Stimulated activated CD8-positive, alpha-beta memory T cell treated with anti-CD3 and anti-CD28 coated beads, Interleukin-15, amount 100 ng/mL, for 4 hours (primary cell): Measurements from ENCODE around the gene SLC24A3.

Source experiments
- DNase-seq, 2 donors: peaks; one replicate each; pipeline ENCODE4 v3.0.0-alpha.2; 2020; ENCODE audit warnings: low read depth in 2 of 2

SLC24A3 gene

DNA sequence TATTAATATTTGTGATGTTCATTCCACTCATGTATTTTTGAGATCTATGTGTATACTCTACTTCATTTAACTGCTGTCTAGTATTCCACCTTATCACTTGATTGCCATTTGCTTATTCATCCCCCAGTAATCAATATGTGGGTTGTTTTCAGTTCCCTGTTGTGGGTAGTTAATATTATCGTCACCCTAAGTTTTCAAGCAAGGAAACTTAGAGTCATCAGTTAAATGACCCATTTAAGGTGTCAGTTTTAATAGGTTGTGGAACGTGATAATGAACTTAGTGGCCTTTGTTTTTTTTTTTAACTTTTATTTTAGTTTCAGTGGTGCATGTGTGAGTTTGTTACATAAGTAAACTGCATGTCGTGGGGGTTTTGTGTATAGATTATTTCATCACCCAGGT lies 90.3 kb downstream of the SLC24A3 start:
- no peak for DNase-seq

DNA sequence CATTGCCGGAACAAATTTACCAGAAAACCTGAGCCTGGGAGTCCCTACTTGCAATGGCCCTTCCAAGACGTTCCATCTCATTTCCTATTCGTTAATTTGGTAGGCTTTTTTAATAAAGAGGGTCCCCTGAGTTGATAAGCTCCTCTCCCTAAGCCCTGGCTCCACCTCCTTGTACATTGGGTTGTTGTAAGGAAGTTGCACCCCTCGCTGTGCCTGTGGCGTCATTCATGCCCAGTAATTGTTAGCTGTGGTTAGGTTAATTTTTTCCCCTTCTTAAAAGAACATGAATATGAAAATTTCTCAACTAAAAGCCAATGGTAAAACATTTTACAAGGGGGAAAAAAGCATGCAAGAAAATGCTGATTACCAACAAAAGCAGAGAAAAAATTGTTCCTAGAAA lies 91.9 kb downstream of the SLC24A3 start:
- DNase-seq = no peak

DNA sequence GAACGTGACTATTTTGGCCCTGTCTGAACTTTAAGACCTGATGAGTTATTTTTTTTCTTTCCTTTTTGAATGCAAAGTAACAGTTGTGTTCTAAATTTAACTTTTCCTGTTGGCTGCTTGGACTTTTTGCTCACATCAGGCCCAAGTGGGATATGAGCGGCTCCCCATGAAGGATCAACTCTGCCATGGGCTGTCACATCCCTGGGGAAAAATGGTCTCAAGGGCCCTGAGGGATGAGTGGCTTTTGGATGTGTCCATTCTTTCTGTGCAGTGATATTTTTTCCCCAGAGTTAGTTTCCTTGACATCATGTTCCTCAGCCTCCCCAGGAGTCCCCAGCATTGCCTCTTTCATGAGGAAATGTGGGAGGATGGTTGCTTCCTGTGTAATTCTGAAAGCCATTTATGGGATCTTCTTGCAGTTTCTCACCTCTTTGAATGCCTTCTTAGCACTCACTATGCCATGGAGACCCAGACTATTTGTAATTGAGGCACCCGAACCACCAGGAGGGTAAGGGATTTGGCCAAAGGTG lies 92.5 kb downstream of the SLC24A3 start:
- DNase-seq = no peak

DNA sequence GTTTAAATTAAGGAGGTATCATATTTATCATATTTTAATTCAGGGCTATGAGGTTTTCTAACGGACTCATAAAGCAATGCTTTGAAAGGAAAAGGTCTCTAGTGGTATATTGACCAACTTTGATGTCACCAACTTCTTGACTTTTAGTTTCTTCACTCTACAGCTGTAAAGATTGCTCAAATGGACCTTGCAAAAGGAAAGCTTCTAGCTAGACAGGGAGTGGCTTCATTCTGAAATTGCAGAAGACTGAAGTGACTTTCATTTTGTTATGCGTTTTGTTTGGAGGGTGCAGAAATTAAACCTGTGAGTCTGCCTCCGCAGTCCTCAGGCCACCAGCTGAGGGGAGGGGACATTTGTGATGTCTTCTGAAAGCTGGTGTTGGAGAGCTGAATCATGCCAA lies 95.7 kb downstream of the SLC24A3 start:
- no peak for DNase-seq

DNA sequence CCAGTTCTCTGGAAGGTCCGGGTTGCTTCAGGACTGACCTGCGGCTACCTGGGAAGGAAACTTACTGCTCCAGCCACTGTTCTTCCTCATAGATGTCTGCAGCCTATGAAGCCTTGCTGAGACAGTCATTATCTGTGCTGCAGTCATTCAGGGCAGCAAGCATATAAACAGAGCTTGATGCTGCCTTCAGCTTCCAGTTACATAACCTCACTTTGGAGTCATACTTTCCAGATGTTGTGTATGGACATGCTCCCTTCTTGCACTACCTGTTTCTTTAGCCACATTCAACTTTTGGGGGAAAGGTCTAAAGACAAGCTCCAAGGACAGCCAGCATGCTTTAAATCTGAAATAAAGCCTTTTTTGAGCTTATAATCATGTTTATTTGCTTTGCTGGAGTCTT lies 98.1 kb downstream of the SLC24A3 start:
- DNase-seq = no peak

DNA sequence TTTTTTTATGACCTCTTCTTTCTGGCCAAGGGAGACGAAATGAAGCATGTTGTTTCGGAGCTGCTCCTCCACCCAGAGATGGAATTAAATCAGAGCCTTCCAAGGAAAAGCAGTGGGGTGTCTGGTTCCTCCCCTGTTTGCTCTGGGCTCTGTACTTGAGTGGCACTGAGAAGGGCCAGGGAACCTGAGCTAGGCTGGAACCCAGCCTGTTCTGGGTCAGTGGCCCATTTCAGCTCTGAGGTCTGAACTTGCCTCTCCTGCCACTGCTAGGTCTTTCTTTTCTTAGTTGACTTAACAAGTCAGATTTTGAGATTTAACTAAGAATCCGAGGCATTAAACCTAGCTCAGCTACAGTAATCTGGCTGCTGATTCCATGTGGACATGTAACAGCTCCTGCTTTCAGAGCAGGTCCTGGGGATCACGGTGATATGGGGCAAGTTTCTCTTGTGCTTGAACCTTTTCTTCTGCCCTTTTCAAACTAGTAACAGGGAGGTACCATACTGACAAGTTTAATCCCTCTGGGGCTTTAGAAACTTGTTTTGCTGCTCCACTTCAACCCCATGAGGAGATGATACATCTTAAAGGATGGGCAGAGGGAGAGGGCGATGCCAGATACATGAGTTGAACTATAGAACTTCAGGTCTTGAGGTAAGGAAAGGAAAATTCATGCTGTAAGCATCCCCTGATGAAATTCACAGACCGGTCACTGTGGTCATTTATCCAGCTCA lies 101.1 kb downstream of the SLC24A3 start:
- no peak for DNase-seq

DNA sequence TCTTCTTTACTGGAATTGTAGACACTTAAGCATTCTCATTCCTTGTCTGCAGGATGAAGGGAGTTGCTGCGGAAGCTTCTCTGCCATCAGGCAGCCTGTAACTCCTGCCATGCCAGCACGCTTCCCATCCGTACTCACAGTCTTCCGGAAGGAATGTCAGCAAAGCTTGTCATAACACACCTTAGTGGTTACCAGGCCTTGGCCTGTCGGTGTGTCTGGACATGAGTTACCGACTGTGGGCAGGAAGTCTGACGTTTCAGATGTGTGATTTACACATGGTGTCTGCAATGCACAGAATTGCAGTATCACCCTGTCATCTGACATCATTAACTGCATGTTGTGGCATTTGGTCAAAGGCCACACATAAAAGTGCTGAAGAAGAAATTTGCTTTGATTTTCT lies 102.2 kb downstream of the SLC24A3 start:
- DNase-seq = no peak

DNA sequence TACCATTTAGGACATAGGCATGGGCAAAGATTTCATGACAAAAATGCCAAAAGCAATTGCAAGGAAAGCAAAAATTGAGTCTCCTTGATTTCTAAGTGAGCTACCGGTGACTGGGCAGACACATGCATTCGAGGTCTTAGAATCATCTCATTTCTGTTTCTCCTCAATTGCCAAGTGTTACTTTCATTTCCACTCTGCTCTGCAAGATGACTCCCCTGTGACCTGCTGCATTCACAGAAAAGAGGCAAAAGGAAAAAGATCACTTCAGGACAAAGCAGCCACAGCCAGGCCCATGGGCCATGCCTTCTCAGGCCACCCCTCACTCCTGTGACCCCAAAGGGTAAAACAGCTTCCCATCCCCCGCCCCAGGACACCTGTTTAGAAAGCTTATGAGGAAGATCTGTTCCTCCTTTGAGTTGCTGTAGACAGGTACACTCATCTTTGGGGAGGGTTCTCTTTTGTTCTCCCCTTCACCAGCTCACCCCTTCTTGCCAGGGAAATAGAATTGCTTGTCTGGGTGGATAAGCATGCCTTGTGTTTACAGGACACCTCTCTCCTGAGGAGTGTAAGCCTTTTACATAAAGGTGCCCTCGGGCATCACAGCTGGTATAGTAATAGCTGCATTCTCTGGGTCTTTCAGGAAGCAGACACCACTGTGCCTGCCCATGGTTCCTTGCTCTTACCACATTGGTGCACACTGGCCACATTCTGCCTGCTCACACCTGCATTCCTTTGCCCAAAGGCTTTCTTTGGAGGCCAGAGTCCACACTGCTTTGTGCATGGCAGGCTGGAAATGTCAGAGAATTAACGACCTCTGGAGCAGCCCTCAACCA lies 105.0 kb downstream of the SLC24A3 start:
- DNase-seq = no peak

DNA sequence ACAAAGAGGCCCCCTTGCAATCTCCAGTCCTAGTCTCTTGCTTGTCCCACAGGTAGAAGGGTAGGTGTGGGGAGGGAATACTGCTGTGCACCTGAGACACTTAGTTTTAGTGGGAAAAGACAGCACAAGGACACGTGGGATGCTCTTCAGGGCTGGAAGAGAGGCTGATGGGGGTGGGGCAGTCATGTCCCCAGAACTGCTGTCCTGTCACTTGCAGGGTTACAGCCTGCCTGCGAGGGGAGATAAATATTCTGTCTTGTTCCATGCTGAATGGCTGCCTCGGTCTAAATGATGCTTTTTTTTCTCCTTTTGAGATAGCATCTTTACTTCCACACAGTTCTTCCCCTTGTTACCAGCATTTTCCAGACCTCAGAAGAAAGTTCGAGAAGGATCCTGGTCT lies 106.2 kb downstream of the SLC24A3 start:
- no peak for DNase-seq

DNA sequence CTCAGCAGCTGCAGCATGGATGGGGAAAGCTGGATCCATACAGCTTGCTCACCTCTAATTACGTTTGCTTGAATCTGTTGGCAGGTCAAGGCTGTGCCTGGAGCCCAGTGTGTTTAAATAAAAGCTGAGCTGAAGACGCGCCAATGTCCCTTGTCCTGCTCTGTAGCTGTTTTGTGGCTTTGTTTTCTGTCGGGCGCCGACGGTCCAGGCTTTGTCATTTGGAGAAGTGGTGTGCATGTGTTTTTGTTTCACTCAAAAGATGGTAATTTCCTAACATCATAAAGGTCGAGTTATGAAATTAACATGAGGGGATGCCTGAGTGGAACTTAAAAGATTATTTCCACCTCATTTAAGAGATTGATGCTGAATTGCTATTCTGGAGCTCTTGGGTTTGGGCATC lies 107.6 kb downstream of the SLC24A3 start:
- no peak for DNase-seq

DNA sequence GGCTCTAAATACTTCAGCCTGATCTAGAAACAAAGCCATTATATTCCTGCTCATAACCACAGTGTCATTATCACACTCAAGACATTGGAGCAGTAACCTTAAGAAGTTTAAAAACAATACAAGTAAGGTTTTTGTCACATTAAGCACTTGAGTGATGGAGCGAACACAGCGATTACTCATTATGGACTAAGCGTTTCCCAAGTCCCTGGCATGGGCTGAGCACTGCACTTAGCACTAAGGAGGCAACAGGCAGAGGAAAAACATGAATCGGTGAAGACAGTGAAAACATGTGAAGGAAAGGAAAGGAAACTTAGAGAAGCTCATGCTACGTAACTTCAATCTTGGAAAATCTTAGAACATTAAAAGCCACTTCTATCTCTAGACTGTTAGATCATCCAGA lies 108.7 kb downstream of the SLC24A3 start:
- DNase-seq = no peak

DNA sequence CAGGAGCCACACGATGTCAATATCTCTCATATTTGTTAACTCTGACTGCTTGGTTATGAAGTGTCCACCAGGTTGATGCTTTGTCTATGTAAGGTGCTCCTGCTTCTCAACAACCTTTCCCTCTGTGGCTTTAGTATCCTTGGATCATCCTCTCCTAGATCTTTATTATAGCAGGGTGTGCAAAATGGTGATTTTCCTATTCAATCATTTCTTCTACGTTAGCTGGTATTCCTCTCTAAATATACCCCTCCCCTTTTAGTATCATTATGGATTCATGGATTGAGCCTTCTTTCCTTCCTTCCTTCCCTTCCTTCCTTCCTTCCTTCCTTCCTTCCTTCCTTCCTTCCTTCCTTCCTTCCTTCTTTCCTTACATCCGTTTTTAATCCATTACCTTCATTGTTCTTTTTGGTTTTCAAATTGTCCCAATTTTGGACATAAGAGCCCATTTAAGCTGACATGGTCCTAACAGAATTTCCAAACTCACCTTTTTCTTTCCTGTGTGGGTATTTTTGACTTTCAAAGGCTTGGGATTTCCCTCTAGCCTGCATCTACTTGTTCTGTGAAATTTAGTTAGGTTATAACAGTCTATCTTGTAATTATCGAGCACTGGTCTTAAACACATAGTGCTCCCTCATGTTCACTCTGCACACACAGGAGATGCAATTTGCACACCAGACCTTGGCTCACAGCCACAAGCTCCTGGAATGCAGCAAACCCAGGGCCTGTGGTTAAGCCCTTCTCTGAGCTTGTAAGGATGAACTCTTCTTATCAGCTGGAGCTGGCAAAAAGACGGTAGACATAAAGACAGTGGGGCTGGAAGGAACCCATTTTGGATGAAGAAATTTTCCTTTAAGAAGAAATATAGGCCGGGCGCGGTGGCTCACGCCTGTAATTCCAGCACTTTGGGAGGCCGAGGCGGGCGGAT lies 109.9 kb downstream of the SLC24A3 start:
- no peak for DNase-seq

DNA sequence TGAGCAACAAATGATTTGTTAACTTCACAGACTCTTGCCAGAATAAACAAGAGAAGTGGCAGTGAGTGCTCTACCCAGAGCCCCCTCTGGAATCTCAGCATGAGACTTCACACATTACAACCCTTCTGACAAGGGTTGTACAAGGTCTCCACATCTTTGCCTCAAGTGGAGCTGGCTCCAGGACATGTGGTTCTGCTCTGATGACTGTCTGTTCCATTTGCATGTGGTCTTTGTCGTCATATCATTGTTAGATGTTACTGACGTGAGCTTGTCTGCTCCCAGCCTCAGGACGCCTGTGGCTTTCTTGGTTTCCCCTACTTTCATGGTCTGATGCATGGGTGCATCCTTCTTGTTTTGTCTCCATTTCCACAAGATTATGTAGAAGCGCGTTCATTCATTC lies 115.0 kb downstream of the SLC24A3 start:
- DNase-seq = no peak

DNA sequence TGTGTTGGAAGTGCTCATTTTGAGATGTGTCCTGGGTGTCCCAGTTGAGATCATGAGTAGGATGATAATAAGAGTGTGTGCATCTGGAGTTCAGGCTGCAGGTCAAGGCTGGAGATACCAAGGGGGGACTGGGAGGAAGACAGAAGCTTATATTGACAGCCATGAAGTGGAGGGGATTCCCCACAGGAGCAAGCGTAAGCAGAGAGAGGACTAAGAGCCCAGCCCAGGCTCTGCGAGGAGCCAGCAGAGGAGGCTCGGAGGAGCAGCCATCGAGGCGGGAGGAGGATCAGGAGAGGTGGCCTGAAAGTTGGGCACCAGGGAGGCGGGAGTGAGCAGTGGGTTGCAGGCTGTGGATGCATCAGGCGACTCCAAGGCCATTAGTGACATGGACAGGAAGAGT lies 116.2 kb downstream of the SLC24A3 start:
- no peak for DNase-seq

DNA sequence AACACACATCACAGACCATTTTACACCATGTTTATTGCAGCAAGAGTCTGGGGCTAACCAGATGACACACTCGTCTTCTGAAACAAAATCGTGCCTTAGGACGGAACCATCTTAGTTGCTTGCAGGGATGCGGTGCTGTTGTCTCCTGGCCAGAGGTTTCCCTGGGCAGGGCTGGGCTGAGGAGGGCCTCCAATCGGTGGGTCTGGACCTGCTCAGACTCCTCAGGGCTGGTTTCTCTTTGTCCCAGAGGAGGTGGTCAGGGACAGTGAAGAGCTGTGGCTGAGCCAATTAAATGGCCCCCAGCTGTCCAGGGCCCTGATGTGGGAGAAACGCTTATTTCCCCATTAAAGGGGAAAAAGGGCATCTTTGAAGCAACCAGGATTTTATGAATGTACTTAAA lies 117.6 kb downstream of the SLC24A3 start:
- DNase-seq = no peak

DNA sequence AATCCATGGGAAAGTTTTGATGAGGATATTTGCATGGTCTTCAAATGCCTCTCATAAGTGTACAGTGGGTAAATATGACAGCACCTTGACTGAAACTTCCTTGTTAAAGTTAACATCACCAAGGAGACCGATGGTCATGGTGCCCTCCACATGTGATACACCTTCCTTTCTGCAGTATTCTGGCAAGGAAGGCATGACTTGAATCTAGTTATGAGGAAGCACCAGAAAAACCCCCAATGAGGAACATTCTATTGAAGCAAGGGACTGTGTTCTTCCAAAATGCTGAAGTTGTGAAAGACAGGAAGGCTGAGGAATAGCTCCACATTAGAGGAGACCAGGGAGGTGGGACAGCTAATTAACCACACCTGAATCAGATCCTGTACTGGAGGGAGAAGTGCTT lies 118.3 kb downstream of the SLC24A3 start:
- no peak for DNase-seq

DNA sequence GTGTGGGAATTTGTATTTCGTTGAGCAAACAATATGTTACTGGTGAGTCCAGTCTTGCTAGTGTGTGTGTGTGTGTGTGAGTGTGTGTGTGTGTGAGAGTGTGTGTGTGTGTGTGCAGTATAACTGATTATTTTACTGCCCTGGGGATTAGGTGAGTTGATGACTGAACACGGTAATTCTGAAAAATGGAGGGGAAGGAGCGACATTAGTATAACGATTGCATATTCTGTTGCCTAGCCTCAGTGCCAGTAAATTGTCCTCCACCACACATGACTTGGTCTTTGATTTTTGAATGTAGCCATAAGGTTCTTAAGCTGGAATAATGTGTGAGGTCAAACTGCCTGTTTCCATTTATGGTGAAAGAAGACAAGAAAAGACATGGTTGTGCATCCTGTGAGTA lies 121.1 kb downstream of the SLC24A3 start:
- no peak for DNase-seq

DNA sequence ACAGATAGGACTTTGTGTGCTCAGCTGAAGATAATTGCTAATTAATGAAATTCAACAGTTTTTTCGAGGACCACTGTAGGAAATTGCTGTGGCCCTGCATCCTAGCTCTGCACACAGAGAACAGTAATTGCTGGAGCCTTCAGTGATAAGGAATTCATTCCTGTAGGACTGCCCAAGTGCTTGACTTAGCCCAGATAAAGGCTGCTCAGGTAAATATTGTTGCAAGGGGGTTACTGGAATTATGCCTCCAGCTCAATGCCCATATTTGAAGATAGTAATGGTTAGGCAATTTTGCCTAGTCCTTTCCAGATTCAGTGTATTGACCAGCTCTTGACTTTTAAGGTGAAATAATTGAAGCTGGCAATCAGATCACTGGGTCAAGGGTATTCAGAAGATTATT lies 122.9 kb downstream of the SLC24A3 start:
- no peak for DNase-seq

DNA sequence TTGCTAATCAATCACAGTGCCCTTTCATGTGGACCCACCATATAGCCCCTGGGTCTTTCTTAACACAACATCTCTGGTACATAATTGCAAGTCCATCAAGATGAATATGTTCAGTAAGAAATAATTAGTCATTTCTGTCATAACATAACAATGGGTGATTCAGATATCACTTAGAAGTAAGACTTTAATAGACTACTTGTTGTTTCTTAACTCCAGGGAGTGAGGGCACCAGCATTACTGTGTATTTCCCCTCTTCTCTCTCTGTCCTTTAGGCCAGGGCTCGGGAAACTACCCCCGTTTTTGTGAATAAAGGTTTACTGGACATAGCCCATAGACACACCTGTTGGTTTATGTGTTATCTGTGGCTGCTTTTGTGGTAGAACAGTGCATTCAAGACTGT lies 123.5 kb downstream of the SLC24A3 start:
- DNase-seq = no peak

DNA sequence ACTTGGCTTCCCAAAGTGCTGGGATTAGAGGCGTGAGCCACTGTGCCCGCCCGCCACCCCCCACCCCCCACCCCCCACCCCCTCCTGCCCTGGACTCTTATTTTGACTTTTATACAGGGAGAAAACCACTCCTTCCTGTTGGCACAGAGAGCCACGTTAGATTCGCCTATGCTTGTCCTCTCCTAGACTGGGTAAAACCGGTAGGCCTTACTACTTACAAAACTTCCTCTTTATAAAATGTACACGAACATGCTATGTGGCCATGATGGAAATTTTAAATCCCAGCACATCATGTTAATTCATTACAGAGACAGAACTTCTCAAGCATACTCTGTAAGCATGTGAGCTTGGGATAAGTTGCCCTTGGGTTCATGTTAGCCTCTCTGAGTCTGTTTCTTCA lies 124.2 kb downstream of the SLC24A3 start:
- no peak for DNase-seq

DNA sequence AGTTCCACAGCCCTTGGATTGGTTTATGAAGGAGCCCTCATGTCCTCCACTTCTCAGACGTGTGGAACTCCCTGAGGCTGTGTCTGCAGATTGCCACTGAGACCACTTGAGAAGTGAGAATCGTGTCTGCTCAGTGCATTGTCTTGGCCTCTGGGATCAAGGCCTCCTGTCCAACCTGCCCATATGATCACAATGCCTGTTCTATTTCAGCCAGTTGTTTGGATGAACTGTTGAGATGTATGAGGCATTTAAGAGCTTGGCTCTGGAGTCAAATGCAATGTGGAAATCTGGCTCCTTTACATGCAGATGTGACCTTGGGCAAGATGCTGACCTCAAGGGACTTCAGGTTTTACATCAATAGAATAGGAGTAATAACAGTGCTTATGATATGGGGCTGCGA lies 125.9 kb downstream of the SLC24A3 start:
- DNase-seq = no peak

DNA sequence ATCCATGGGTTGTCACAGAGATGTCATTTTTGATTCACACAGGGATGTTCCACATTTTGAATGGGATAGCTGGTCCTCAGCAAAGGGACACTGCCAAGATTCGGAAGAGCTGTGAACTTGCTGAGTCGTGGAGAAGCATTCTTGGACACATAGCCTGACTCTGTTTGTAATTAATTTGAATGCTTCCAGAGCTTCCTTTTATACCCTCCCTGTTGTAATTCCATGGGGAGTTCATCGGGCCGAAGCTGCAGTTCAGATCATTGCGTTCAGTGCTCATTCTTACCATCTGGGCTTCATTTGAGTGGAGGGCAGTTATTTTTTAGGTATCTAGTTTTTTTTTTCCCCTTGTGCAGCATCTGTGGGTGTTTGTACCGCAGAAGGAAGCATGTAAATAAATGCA lies 126.5 kb downstream of the SLC24A3 start:
- DNase-seq = no peak
